Calu3 (cell line): ENCODE measurements around the gene DSE. TPM values are rescaled to one million over a fixed set of nuclear protein-coding genes. Genes with fewer than 3 reads are reported as not detected.

Source experiments
- BruUV-seq: library from RNA; stranded (reverse); fragments of 400-500 nt; replicated peaks from 2 replicates; lab custom pipeline; 2021; lab: Mats Ljungman, UMichigan
- CTCF ChIA-PET: fragments of 300-600 bp; sonication (Branson Sonifier 250); formaldehyde crosslinking; loops from one replicate; lab custom pipeline; 2022; ENCODE audit warnings: antibody characterized with exemption; lab: Charles Lee
- DNase-seq: peaks from one replicate; pipeline ENCODE4 v3.0.0; 2022
- H3K27ac Mint-ChIP-seq: one replicate; pipeline ENCODE4 v1.8.0; 2022; ENCODE audit warnings: mixed read lengths; ENCODE audit not compliant: unreplicated experiment
- H3K27me3 Mint-ChIP-seq: one replicate; pipeline ENCODE4 v1.8.0; 2022; ENCODE audit warnings: mixed read lengths; ENCODE audit not compliant: unreplicated experiment
- H3K36me3 Mint-ChIP-seq: one replicate; pipeline ENCODE4 v1.8.0; 2022; ENCODE audit warnings: mild to moderate bottlenecking, moderate library complexity, mixed read lengths; ENCODE audit not compliant: insufficient read depth, unreplicated experiment
- H3K4me1 Mint-ChIP-seq: one replicate; pipeline ENCODE4 v1.8.0; 2022; ENCODE audit warnings: mild to moderate bottlenecking, low read depth, mixed read lengths; ENCODE audit not compliant: unreplicated experiment
- H3K4me3 Mint-ChIP-seq: one replicate; pipeline ENCODE4 v1.8.0; 2022; ENCODE audit warnings: mild to moderate bottlenecking, low read depth, moderate library complexity, mixed read lengths; ENCODE audit not compliant: unreplicated experiment
- H3K9me3 Mint-ChIP-seq: one replicate; pipeline ENCODE4 v1.8.0; 2022; ENCODE audit warnings: low read depth, mixed read lengths; ENCODE audit not compliant: unreplicated experiment
- intact Hi-C: fragments of 100-400 bp; cut with micrococcal nuclease; formaldehyde crosslinking; loops from one replicate; pipeline ENCODE4 v1.10.0; 2022; ENCODE audit not compliant: unreplicated experiment
- total RNA-seq: library from RNA; stranded (reverse); gene quantifications from 2 replicates; pipeline ENCODE4 v1.2.3, GENCODE V29; 2022
- TF ChIP-seq, protein P1 (sequence below): fragments of 200-600 bp; IDR thresholded peaks from one replicate; pipeline ENCODE4 v1.8.0; 2022; ENCODE audit warnings: antibody characterized with exemption; ENCODE audit not compliant: unreplicated experiment

The DSE gene
- total RNA-seq, 1 experiment from 2014 or later, result 43.8 TPM

DNA sequence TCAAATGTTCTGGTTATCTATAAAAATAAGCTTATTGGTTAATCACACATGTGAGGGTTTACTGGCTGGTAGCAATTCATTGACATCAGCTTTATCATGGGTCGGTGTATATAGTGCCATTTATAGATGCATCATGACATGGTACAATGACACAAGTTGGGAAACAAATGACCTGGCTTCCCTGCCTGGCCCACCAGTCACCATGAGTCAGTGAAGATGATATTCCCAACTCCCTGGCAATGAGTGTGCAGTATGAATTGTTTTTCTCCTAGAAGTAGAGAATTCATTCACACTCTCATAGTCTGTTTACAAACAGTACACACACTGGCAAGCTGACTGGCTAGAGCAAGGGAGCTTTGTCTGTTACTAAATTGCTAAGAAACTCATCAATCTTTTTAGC lies 53.3 kb downstream of the DSE start:
- no peak overlapping the region for H3K4me3 Mint-ChIP-seq
- BruUV-seq, result no TSS peak
- TF ChIP-seq, protein P1, sequence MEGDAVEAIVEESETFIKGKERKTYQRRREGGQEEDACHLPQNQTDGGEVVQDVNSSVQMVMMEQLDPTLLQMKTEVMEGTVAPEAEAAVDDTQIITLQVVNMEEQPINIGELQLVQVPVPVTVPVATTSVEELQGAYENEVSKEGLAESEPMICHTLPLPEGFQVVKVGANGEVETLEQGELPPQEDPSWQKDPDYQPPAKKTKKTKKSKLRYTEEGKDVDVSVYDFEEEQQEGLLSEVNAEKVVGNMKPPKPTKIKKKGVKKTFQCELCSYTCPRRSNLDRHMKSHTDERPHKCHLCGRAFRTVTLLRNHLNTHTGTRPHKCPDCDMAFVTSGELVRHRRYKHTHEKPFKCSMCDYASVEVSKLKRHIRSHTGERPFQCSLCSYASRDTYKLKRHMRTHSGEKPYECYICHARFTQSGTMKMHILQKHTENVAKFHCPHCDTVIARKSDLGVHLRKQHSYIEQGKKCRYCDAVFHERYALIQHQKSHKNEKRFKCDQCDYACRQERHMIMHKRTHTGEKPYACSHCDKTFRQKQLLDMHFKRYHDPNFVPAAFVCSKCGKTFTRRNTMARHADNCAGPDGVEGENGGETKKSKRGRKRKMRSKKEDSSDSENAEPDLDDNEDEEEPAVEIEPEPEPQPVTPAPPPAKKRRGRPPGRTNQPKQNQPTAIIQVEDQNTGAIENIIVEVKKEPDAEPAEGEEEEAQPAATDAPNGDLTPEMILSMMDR, result no peak

DNA sequence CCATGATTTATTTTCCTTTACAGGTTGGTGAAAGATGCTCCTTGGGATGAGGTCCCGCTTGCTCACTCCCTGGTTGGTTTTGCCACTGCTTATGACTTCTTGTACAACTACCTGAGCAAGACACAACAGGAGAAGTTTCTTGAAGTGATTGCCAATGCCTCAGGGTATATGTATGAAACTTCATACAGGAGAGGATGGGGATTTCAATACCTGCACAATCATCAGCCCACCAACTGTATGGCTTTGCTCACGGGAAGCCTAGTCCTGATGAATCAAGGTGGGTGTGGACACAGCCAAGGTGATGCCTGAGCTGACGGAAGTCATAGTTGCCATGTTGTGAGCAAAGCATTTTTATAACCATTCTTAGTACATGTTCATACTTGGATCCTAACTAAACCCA lies 55.8 kb downstream of the DSE start:
- BruUV-seq, result no TSS peak
- no peak for DNase-seq

More for the DNA sequence above, 53.3 kb downstream of the DSE start:
- Mint-ChIP-seq H3K36me3 (peaks cover 6% of the 10 kb centered on the region), H3K4me1 (no peaks in the 10 kb centered on the region), H3K27ac (no peak overlapping the region), H3K27me3 (no peaks in the 10 kb centered on the region), H3K9me3 (no peaks in the 10 kb centered on the region)
- CTCF ChIA-PET, result no interaction called here
- intact Hi-C loops, result no loop called here
- DNase-seq, result no peak

DNA sequence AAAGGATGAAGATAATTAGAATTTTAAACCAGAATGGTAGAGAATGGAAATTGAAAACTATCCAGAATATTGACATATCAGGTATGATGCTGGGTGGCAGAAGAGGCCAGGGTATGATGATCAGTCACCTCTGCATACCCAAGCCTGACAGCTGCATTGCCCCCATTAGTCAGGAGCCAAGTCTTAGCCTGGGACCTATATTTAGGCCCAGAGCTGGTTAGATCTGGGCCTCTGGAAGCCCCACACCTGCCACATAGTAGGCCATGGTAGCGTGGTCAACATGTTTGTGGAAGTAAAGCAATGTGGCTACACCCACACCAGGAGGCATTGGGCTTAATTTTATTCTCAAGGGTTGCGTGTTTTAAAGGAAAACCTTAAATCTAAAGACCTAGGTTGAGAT lies 58.4 kb downstream of the DSE start:
- CTCF ChIA-PET, result interaction anchor here (0.6 kb wide), 1 partner anchor 37 kb away, joined by 7 read pairs; no protein-coding TSS in a partner anchor
- no peaks in the 10 kb centered on the region for H3K9me3 Mint-ChIP-seq

More for the DNA sequence above, 55.8 kb downstream of the DSE start:
- CTCF ChIA-PET, result no interaction called here
- intact Hi-C loops, result no loop called here
- H3K9me3 Mint-ChIP-seq, result no peaks in the 10 kb centered on the region
- no peaks in the 10 kb centered on the region for H3K4me1 Mint-ChIP-seq
- no peak overlapping the region for H3K27ac Mint-ChIP-seq
- peaks cover 6% of the 10 kb centered on the region for H3K36me3 Mint-ChIP-seq
- H3K4me3 Mint-ChIP-seq, result no peak overlapping the region
- H3K27me3 Mint-ChIP-seq, result no peaks in the 10 kb centered on the region
- TF ChIP-seq, protein P1, result no peak

DNA sequence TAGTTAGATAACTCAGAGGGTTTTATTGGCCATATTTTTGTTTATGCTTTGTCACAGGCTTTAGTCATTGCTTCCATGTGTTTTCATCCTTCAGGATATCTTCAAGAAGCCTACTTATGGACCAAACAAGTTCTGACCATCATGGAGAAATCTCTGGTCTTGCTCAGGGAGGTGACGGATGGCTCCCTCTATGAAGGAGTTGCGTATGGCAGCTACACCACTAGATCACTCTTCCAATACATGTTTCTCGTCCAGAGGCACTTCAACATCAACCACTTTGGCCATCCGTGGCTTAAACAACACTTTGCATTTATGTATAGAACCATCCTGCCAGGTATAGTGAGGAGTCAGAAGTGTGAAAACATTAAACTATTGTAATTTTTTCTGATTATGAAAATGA lies 60.1 kb downstream of the DSE start:
- DNase-seq, result no peak
- intact Hi-C loops, result no loop called here
- H3K4me1 Mint-ChIP-seq, result no peaks in the 10 kb centered on the region
- H3K9me3 Mint-ChIP-seq, result no peaks in the 10 kb centered on the region
- H3K27ac Mint-ChIP-seq, result no peak overlapping the region
- no TSS peak for BruUV-seq
- H3K36me3 Mint-ChIP-seq, result peaks cover 6% of the 10 kb centered on the region
- CTCF ChIA-PET, result no interaction called here
- H3K27me3 Mint-ChIP-seq, result no peaks in the 10 kb centered on the region
- H3K4me3 Mint-ChIP-seq, result no peak overlapping the region
- TF ChIP-seq, protein P1, result no peak

More for the DNA sequence above, 58.4 kb downstream of the DSE start:
- no peak for DNase-seq
- TF ChIP-seq, protein P1, result no peak
- H3K36me3 Mint-ChIP-seq, result peaks cover 6% of the 10 kb centered on the region
- no peak overlapping the region for H3K27ac Mint-ChIP-seq
- intact Hi-C loops, result no loop called here
- BruUV-seq, result no TSS peak
- no peaks in the 10 kb centered on the region for H3K4me1 Mint-ChIP-seq
- no peaks in the 10 kb centered on the region for H3K27me3 Mint-ChIP-seq
- no peak overlapping the region for H3K4me3 Mint-ChIP-seq
